Measurements from ENCODE around the gene CDH4. TPM values are rescaled to one million over a fixed set of nuclear protein-coding genes. Genes with fewer than 3 reads are reported as not detected.

CDH4 gene
- total and polyA plus RNA-seq, 2 donors (not counting 1 experiment from before 2014, with no cell fraction given) = not detected

GRCh38 chr20:61441537-61441936, 189.5 kb downstream of the CDH4 start:
- Histone ChIP-seq H3K4me2 (replicated peaks; ENCODE audit: low read depth, low read length, poor library complexity, severe bottlenecking) (no peak overlapping the region), H3K27me3 (replicated peaks in 1 of 4; ENCODE audit: control extremely low read depth in 1 of 4, control insufficient read depth in 3 of 4, insufficient read depth in 4 of 4, low read length in 3 of 4) (no peaks in the 10 kb centered on the region), H3K4me1 (ENCODE audit: control insufficient read depth in 2 of 2, insufficient read depth in 2 of 2, low read length in 2 of 2) (no peaks in the 10 kb centered on the region), H3K79me2 (ENCODE audit: control insufficient read depth, insufficient read depth, low read length) (no peaks in the 10 kb centered on the region), H3K36me3 (replicated peaks in 1 of 2; ENCODE audit: control extremely low read depth in 1 of 2, control insufficient read depth in 1 of 2, extremely low read depth in 1 of 2, insufficient read depth in 2 of 2, low read length in 1 of 2) (no peaks in the 10 kb centered on the region), H4K20me1 (ENCODE audit: control insufficient read depth, insufficient read depth, low read length, poor library complexity, severe bottlenecking) (no peaks in the 10 kb centered on the region), H3K9ac (ENCODE audit: low read length) (no peak overlapping the region), H2AFZ (ENCODE audit: insufficient read depth, low read depth, low read length, poor library complexity, severe bottlenecking) (no peak overlapping the region), H3K9me3 (ENCODE audit: control extremely low read depth in 1 of 3, control insufficient read depth in 2 of 3, insufficient read depth in 1 of 3, low read length in 2 of 3) (peaks cover 0 to 23% (median 0%) of the 10 kb centered on the region in 3 donors), H3K27ac (ENCODE audit: low read length in 2 of 2) (no peak overlapping the region), H3K4me3 (ENCODE audit: control extremely low read depth in 1 of 5, extremely low read depth in 1 of 5, insufficient read depth in 1 of 5, low read depth in 2 of 5, low read length in 4 of 5) (no peak overlapping the region)
- ATAC-seq (ENCODE audit: low read depth) (no peak), DNase-seq (no peak)
- H3K4me3 Mint-ChIP-seq = no peak overlapping the region
- no peaks in the 10 kb centered on the region for H3K27me3 Mint-ChIP-seq
- POLR2A ChIA-PET = no interaction called here
- H3K9me3 Mint-ChIP-seq (ENCODE audit: insufficient read depth) = no peaks in the 10 kb centered on the region
- WGBS (ENCODE audit: insufficient coverage) = 83% methylated on average over 1 of the region's 5 CpGs
- TF ChIP-seq EZH2 (IDR thresholded peaks at IDR 0.05; ENCODE audit: borderline replicate concordance, insufficient read depth, low read depth, low read length, poor library complexity, severe bottlenecking) (no peak), CTCF (IDR thresholded peaks at IDR 0.05) (no peak)
- H3K27ac Mint-ChIP-seq = no peak overlapping the region
- H3K4me1 Mint-ChIP-seq = no peaks in the 10 kb centered on the region
- intact Hi-C loops (cut with micrococcal nuclease) = no loop called here
- CTCF ChIA-PET = no interaction called here

GRCh38 chr20:61442075-61442670, 190.1 kb downstream of the CDH4 start:
- CTCF ChIA-PET = no interaction called here
- Mint-ChIP-seq H3K4me1 (no peaks in the 10 kb centered on the region), H3K27ac (no peak overlapping the region), H3K27me3 (no peaks in the 10 kb centered on the region), H3K4me3 (no peak overlapping the region), H3K9me3 (ENCODE audit: insufficient read depth) (no peaks in the 10 kb centered on the region)
- no peak overlapping the region for H3K9ac ChIP-seq (ENCODE audit: low read length)
- no peak overlapping the region for H3K4me3 ChIP-seq (ENCODE audit: control extremely low read depth in 1 of 5, extremely low read depth in 1 of 5, insufficient read depth in 1 of 5, low read depth in 2 of 5, low read length in 4 of 5)
- H3K9me3 ChIP-seq (ENCODE audit: control extremely low read depth in 1 of 3, control insufficient read depth in 2 of 3, insufficient read depth in 1 of 3, low read length in 2 of 3) = peaks cover 0 to 18% (median 0%) of the 10 kb centered on the region in 3 donors
- H3K4me2 ChIP-seq (replicated peaks; ENCODE audit: low read depth, low read length, poor library complexity, severe bottlenecking) = no peak overlapping the region
- TF ChIP-seq EZH2 (IDR thresholded peaks at IDR 0.05; ENCODE audit: borderline replicate concordance, insufficient read depth, low read depth, low read length, poor library complexity, severe bottlenecking) (no peak), CTCF (IDR thresholded peaks at IDR 0.05) (no peak)
- 72% methylated on average over 12 of the region's 13 CpGs for WGBS (ENCODE audit: insufficient coverage)
- DNase-seq (no peak), ATAC-seq (ENCODE audit: low read depth) (no peak)
- H2AFZ ChIP-seq (ENCODE audit: insufficient read depth, low read depth, low read length, poor library complexity, severe bottlenecking) = no peak overlapping the region
- POLR2A ChIA-PET = no interaction called here
- H3K36me3 ChIP-seq (replicated peaks in 1 of 2; ENCODE audit: control extremely low read depth in 1 of 2, control insufficient read depth in 1 of 2, extremely low read depth in 1 of 2, insufficient read depth in 2 of 2, low read length in 1 of 2) = no peaks in the 10 kb centered on the region
- intact Hi-C loops (cut with micrococcal nuclease) = no loop called here
- H3K79me2 ChIP-seq (ENCODE audit: control insufficient read depth, insufficient read depth, low read length) = no peaks in the 10 kb centered on the region
- no peaks in the 10 kb centered on the region for H4K20me1 ChIP-seq (ENCODE audit: control insufficient read depth, insufficient read depth, low read length, poor library complexity, severe bottlenecking)
- H3K27me3 ChIP-seq (replicated peaks in 1 of 4; ENCODE audit: control extremely low read depth in 1 of 4, control insufficient read depth in 3 of 4, insufficient read depth in 4 of 4, low read length in 3 of 4) = no peaks in the 10 kb centered on the region
- no peak overlapping the region for H3K27ac ChIP-seq (ENCODE audit: low read length in 2 of 2)
- H3K4me1 ChIP-seq (ENCODE audit: control insufficient read depth in 2 of 2, insufficient read depth in 2 of 2, low read length in 2 of 2) = no peaks in the 10 kb centered on the region

Measured in B cell (primary cell).